Panc1 (cell line): Measurements from ENCODE around the gene SH3BGRL2. TPM values are rescaled to one million over a fixed set of nuclear protein-coding genes. Genes with fewer than 3 reads are reported as not detected.

ENCODE experiments used
- ATAC-seq: fragments of 200-7000 bp; cut with Tn5 transposase; 2 replicates; pipeline ENCODE4 v1.9.1; 2020; ENCODE audit warnings: mild to moderate bottlenecking, moderate library complexity
- BruUV-seq: library from RNA; stranded (reverse); fragments of 400-500 nt; replicated peaks from 2 replicates; lab custom pipeline; 2021; lab: Mats Ljungman, UMichigan
- CTCF ChIA-PET: fragments of 300-600 bp; sonication (Branson Sonifier 250); formaldehyde crosslinking; loops from one replicate; lab custom pipeline; 2022; ENCODE audit warnings: antibody characterized with exemption; lab: Charles Lee
- POLR2A ChIA-PET: fragments of 300-600 bp; sonication (Branson Sonifier 250); formaldehyde crosslinking; loops from one replicate; lab custom pipeline; 2022; ENCODE audit warnings: antibody characterized with exemption; lab: Charles Lee
- DNase-seq: peaks from one replicate; pipeline ENCODE4 v3.0.0-alpha.2; 2010; ENCODE audit warnings: low read depth, low spot score
- H3K27ac ChIP-seq: 2 replicates; pipeline ENCODE4 v1.5.1; 2011; ENCODE audit warnings: mild to moderate bottlenecking, low read length, inconsistent platforms
- H3K27me3 ChIP-seq: fragments of 200-500 bp; sonication (Bioruptor generic); 2 replicates; pipeline ENCODE4 v1.6.0; 2014; ENCODE audit warnings: low read length, inconsistent platforms; ENCODE audit not compliant: control insufficient read depth, insufficient read depth
- H3K36me3 ChIP-seq: fragments of 200-500 bp; sonication (Bioruptor generic); 2 replicates; pipeline ENCODE4 v1.5.1; 2014; ENCODE audit warnings: inconsistent platforms, mild to moderate bottlenecking, low read length, moderate library complexity; ENCODE audit not compliant: control insufficient read depth, insufficient read depth
- H3K4me1 ChIP-seq: 2 replicates; pipeline ENCODE4 v1.5.1; 2011; ENCODE audit warnings: inconsistent platforms, mild to moderate bottlenecking, low read length, moderate library complexity; ENCODE audit not compliant: control insufficient read depth, insufficient read depth
- H3K4me3 ChIP-seq, 2 experiments: 2 replicates each; pipeline ENCODE4 v1.5.1; 2011 to 2012; ENCODE audit warnings: low read depth in 2 of 2, low read length in 2 of 2, mild to moderate bottlenecking in 2 of 2, inconsistent platforms in 1 of 2, moderate library complexity in 1 of 2
- H3K9me3 ChIP-seq: fragments of 200-500 bp; sonication (Bioruptor generic); 2 replicates; pipeline ENCODE4 v1.5.1; 2014; ENCODE audit warnings: low read depth, mild to moderate bottlenecking, inconsistent platforms, low read length, moderate library complexity; ENCODE audit not compliant: control insufficient read depth, insufficient read depth
- CTCF ChIP-seq: fragments of 450-650 bp; IDR thresholded peaks from 2 replicates; pipeline ENCODE4 v1.5.1; 2017; ENCODE audit warnings: mild to moderate bottlenecking
- POLR2AphosphoS5 ChIP-seq: IDR thresholded peaks from 2 replicates; pipeline ENCODE4 v1.6.1; 2012; ENCODE audit warnings: mild to moderate bottlenecking, low read depth, low read length, moderate library complexity
- REST ChIP-seq, 2 experiments: IDR thresholded peaks; 2 replicates each; pipeline ENCODE4 v1.6.1; 2011 to 2012; ENCODE audit warnings: low read depth in 2 of 2, control low read depth in 1 of 2, low read length in 1 of 2, mild to moderate bottlenecking in 1 of 2, moderate library complexity in 1 of 2; ENCODE audit not compliant: insufficient read depth in 1 of 2
- SIN3A ChIP-seq: IDR thresholded peaks from 2 replicates; pipeline ENCODE4 v1.6.1; 2012; ENCODE audit warnings: low read depth, mild to moderate bottlenecking, low read length, moderate library complexity, borderline replicate concordance; ENCODE audit not compliant: insufficient read depth
- TCF7L2 ChIP-seq: IDR thresholded peaks from 2 replicates; pipeline ENCODE4 v1.6.1; 2011; ENCODE audit warnings: mild to moderate bottlenecking, low read depth, low read length, inconsistent platforms
- in situ Hi-C: cut with HindIII; loops from 2 replicates; pipeline ENCODE4 v1.10.0; 2016; ENCODE audit warnings: low sequenced_read_pairs, low pct_unique_long_range_greater_than_20kb
- intact Hi-C: fragments of 100-400 bp; cut with micrococcal nuclease; formaldehyde crosslinking; loops from one replicate; pipeline ENCODE4 v1.10.0; 2022; ENCODE audit not compliant: unreplicated experiment
- total RNA-seq: library from RNA; stranded (reverse); gene quantifications from one replicate; pipeline ENCODE4 v1.2.1, GENCODE V29; 2021; ENCODE audit not compliant: unreplicated experiment

SH3BGRL2 gene
- total RNA-seq, 1 experiment from 2014 or later: 8.5 TPM

- ChIA-PET CTCF (no interaction called here), POLR2A (no interaction called here)
- in situ Hi-C loops: no loop called here
- intact Hi-C loops: no loop called here
- TF ChIP-seq REST (IDR thresholded peaks at IDR 0.05; ENCODE audit: insufficient read depth in 1 of 2, low read depth in 2 of 2, low read length in 1 of 2): no peak
- TF ChIP-seq TCF7L2: no peak
- no peak for TF ChIP-seq POLR2AphosphoS5
- no peak for TF ChIP-seq SIN3A
- no peak for TF ChIP-seq CTCF
- peak overlapping the region; percentile 70 for H3K27ac ChIP-seq
- H3K4me3 ChIP-seq: no peak overlapping the region
- no peaks in the 10 kb centered on the region for H3K36me3 ChIP-seq
- H3K4me1 ChIP-seq: peaks cover 19% of the 10 kb centered on the region
- DNase-seq: no peak
- no peaks in the 10 kb centered on the region for H3K27me3 ChIP-seq
- no peak for ATAC-seq
- no peaks in the 10 kb centered on the region for H3K9me3 ChIP-seq
- no TSS peak for BruUV-seq
Observed at GRCh38 chr6:79607000-79607399, 24.1 kb upstream of the SH3BGRL2 start.

GRCh38 chr6:79608334-79609224 is 22.6 kb upstream of the SH3BGRL2 start:
- no TSS peak for BruUV-seq
- no peak for ATAC-seq
- ChIA-PET CTCF (no interaction called here), POLR2A (no interaction called here)
- DNase-seq: no peak
- H3K4me3 ChIP-seq: no peak overlapping the region
- H3K27ac ChIP-seq: peak overlapping the region; percentile 51
- H3K9me3 ChIP-seq: no peaks in the 10 kb centered on the region
- peaks cover 5% of the 10 kb centered on the region for H3K4me1 ChIP-seq
- no peaks in the 10 kb centered on the region for H3K36me3 ChIP-seq
- in situ Hi-C loops (no loop called here), intact Hi-C loops (no loop called here)
- no peaks in the 10 kb centered on the region for H3K27me3 ChIP-seq
- TF ChIP-seq CTCF (no peak), SIN3A (no peak), TCF7L2 (no peak), POLR2AphosphoS5 (no peak), REST (IDR thresholded peaks at IDR 0.05; ENCODE audit: insufficient read depth in 1 of 2, low read depth in 2 of 2, low read length in 1 of 2) (no peak)
